HG03520 (cell line): ENCODE measurements around the gene PHF3.

Source experiments
- ATAC-seq: cut with Tn5 transposase; IDR thresholded peaks from one replicate; pipeline ENCODE4 v1.9.1; 2021; ENCODE audit warnings: mild to moderate bottlenecking, moderate library complexity; ENCODE audit not compliant: unreplicated experiment

The PHF3 gene

DNA sequence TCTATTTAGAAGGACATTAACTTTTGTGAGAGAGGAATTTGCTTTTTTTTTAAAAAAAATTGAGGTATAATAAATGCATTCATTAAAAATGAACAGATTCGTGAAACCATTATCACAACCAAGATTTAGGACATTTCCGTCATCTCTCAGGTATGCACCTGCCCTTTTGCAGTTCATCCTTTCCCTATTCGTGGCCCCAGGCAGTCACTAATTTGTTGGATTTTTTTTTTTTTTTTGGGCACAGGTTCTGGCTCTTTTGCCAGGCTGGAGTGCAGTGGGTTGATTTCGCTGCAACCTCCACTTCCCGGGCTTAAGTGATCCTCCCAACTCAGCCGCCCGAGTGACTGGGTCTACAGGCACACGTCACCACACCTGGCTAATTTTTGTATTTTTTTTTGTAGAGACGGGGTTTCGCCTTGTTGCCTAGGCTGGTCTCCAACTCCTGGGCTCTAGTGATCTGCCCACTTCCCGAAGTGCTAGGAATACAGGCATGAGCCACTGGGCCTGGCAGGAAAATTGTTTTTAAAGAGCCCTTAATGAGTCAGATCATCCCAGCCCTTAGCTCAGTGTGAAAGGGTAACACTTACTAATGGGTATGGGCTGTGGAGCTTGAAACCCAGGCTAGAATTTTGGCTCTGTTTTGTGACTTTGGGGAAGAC is 9.2 kb downstream of the PHF3 start:
- no peak for ATAC-seq

- no peak for ATAC-seq
Observed at GRCh38 chr6:63649269-63649668, 13.7 kb downstream of the PHF3 start.

DNA sequence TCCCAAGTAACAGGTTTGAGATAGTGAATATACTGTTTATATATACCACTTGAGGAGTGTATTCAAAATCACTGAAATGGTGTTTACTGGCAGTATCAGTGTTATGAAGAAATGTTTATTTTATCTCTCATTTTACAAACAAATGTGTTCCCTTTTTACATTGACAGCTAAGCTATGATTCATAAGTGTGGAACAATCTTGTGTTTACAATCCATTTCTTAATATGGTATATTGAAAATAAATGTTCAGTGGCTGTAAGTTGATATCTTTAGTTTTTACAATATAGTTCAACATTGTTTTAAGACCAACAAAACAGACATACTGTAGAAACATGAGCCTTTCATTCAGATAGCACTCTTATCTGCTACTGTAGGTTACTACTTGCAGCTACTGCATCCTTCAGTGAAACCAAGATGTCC is 14.3 kb downstream of the PHF3 start:
- no peak for ATAC-seq

- ATAC-seq = no peak
Observed at GRCh38 chr6:63652980-63653379, 17.4 kb downstream of the PHF3 start.

- no peak for ATAC-seq
Observed at GRCh38 chr6:63660757-63661156, 25.2 kb downstream of the PHF3 start.

DNA sequence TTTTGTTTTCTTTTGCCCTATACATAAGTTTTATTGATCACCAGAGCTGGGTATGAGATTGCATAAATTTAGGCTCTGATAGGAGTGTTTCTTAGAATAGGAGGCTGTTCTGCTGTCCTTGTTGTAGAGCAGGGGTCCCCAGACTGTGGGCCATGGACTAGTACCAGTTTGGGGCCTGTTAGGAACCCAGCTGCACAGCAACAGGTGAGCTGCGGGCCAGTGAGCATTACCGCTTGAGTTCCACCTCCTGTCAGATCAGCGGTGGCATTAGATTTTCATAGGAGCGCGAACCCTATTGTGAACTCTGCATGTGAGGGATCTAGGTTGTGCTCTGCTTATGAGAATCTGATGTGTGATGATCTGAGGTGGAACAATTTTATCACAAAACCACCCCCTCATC is 26.2 kb downstream of the PHF3 start:
- no peak for ATAC-seq

- ATAC-seq = no peak
Observed at GRCh38 chr6:63663147-63663955, 27.7 kb downstream of the PHF3 start.

GRCh38 chr6:63663956-63664281 is 28.3 kb downstream of the PHF3 start:
- no peak for ATAC-seq

GRCh38 chr6:63671098-63671754 is 35.6 kb downstream of the PHF3 start:
- no peak for ATAC-seq

- ATAC-seq = no peak
Observed at GRCh38 chr6:63672582-63673129, 37.1 kb downstream of the PHF3 start.

GRCh38 chr6:63673692-63674091 is 38.1 kb downstream of the PHF3 start:
- no peak for ATAC-seq

GRCh38 chr6:63674635-63675034 is 39.0 kb downstream of the PHF3 start:
- ATAC-seq = no peak

DNA sequence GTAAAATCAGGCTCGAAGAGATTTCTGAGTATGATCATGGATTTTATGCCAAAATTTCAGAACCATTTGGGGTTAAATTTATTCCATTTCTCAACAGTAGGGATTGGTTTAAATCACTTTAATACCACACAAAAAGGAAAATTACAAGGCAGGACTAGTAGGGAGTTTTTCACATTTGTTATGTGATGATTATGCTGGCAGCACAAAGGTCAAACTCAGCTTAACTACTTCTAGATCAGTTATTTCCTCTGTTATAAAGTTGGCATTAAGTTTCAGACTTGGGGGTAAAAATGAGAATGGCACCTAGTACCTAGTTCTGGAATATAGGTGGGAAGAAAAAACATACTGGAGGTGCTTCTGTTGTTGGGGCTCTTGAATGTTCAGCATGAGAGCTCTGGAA is 39.5 kb downstream of the PHF3 start:
- no peak for ATAC-seq

GRCh38 chr6:63676412-63677114 is 41.0 kb downstream of the PHF3 start:
- no peak for ATAC-seq

GRCh38 chr6:63677282-63677681 is 41.7 kb downstream of the PHF3 start:
- no peak for ATAC-seq

- no peak for ATAC-seq
Observed at GRCh38 chr6:63683071-63683603, 47.5 kb downstream of the PHF3 start.

DNA sequence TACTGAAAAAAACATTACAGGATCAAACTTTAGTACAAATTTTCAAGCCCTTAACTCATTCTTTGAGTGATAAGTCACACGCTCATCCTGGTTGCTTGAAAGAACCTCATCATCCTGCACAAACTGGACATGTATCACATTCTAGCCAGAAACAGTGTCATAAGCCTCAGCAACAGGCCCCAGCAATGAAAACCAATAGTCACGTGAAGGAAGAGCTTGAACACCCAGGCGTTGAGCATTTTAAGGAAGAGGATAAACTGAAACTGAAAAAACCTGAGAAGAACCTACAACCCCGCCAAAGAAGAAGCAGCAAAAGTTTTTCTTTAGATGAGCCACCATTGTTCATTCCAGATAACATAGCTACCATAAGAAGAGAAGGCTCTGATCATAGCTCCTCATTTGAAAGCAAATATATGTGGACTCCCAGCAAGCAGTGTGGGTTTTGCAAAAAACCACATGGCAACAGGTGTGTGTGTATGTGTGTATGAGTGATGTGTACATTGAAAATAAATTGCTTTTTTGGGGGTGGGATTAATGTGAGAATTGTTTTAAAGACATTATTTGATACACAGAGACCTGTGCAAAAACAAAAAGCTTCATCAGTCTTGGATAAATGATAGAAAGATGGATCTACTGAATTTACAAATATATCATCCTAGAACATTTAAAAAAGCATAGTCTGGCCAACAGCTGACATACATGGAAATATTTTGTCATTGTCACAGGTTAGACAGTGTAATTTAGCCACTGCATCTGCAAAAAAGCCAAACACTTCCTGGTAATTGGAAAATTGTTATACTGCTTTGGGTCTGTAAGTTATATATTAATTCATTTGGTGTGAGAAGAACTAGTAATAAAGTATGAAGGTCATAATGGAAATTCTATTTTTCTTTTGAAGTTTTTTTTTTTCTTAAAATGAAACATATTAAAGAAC is 50.1 kb downstream of the PHF3 start:
- peak; percentile 47 for ATAC-seq

GRCh38 chr6:63689421-63689820 is 53.8 kb downstream of the PHF3 start:
- no peak for ATAC-seq

DNA sequence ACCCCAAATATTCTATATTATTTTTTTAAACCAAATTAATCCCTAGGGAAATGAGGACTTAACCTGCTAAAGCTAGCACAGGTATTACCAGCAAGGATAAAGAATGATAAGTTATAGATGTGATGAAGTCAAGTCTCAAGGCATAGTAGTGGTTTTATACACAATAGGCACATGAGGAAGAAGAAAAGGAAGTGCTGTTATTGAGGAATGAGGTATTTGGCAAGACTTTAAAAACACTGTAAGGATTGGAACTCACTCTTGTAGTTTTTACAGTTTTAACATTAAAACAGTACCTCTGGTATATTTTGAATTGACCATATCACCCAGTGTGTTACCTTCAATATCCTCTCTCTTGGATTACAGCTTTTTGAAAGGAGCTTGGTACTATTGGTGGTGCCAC is 54.6 kb downstream of the PHF3 start:
- ATAC-seq = no peak

GRCh38 chr6:63705707-63706106 is 70.1 kb downstream of the PHF3 start:
- no peak for ATAC-seq
